WI38 (cell line): ENCODE measurements around the gene TMPRSS9.
A peak's percentile ranks its signal among the peaks of the same experiment; 100 is the strongest.

ENCODE experiments used
- H3K4me3 ChIP-seq: 2 replicates; pipeline ENCODE4 v1.5.1; 2011; ENCODE audit warnings: low read depth, mild to moderate bottlenecking, control low read depth, low read length
- TF ChIP-seq, protein P1 (sequence below): IDR thresholded peaks from 2 replicates; pipeline ENCODE4 v1.5.1; 2012; ENCODE audit warnings: low read depth, mild to moderate bottlenecking, control low read depth, low read length

Gene TMPRSS9

DNA sequence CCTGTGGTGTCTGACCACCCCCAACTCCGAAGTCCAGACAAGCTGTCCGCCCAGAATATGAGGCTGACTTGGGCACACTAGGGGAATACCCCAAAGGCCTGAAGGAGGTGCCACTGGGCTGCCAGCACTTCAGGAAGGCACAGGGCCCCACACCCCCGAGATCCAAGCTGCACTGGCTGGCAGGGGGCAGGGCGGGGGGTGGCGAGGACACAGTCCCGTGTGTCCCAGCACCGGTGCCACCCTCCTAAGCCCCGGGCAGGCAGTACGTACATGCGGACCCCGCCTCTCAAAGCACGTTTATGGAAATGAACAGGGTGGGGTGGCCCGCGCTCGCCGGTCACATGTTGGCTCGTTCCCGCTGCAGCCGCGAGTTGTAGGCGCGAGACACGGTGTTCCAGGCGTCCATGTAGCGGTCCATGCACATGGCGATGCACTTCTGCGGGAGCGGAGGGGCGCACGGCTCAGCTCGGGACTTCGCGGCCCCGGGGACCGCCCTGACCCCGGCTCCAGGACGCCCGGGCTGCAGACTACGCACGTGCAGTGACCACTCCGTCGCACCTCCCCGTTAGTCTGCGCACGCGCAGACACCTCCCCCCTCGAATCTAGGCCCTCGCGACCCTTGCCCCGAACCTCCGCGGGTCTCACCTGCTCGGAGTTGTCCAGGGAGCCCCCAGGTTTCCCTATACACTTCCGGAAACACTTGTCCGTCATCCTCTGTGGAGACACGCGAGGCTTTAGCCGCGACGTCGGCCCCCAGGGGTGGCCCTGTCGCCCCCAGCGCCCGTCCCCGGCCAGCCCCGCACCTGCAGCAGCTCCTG lies 66.8 kb downstream of the TMPRSS9 start:
- TF ChIP-seq, protein P1, sequence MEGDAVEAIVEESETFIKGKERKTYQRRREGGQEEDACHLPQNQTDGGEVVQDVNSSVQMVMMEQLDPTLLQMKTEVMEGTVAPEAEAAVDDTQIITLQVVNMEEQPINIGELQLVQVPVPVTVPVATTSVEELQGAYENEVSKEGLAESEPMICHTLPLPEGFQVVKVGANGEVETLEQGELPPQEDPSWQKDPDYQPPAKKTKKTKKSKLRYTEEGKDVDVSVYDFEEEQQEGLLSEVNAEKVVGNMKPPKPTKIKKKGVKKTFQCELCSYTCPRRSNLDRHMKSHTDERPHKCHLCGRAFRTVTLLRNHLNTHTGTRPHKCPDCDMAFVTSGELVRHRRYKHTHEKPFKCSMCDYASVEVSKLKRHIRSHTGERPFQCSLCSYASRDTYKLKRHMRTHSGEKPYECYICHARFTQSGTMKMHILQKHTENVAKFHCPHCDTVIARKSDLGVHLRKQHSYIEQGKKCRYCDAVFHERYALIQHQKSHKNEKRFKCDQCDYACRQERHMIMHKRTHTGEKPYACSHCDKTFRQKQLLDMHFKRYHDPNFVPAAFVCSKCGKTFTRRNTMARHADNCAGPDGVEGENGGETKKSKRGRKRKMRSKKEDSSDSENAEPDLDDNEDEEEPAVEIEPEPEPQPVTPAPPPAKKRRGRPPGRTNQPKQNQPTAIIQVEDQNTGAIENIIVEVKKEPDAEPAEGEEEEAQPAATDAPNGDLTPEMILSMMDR = no peak
- peak overlapping the region; percentile 91 for H3K4me3 ChIP-seq

DNA sequence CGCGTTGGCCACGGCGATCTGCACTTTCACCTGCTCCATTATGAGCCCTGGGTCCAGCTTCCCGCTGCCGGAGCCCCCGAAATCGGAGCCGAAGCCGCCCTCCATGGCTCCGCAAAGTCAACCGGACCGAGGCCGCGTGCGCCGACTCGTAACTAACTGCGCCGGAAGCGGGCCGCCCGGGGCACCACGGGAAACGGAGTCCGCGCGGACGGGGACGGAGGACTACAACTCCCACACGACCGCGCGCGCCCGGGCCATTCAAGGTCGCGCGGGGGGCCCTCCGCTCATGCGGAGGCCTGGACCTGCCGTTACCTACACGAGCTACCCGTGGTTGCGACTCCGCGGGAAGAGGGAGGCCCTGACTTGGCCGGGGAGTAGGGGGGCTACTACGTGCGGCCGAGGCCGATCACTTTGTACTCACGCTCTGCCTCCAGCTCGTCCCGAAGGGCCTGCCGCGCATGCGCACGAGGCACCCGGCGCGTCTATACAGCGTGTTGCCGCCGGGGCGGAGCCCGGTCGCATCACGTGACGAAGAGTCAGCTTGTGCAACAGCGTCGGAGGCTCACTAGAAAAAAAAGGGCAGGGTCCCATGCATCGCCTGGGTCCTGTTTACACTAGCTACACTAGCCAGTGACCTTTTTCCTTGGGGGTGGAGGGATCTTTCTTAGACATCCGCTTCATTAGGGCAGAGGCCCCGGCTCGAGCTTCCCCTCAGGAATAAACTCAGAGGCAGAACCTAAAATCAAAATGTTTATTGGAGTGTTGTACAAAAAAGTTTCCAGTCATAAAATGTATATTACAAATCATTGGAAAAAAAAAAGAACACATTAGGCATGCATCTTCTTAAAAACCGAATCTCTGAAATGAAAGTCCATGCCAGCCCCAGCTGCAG lies 67.6 kb downstream of the TMPRSS9 start, which contains the start of gene TIMM13:
TIMM13 (minus strand) TSS at position 158 of the 892 bp plus-strand sequence; CDS start at position 105, 53 bp downstream.
- H3K4me3 ChIP-seq = peak within 1 kb of the TSS; percentile 91
- TF ChIP-seq, protein P1 = no peak

DNA sequence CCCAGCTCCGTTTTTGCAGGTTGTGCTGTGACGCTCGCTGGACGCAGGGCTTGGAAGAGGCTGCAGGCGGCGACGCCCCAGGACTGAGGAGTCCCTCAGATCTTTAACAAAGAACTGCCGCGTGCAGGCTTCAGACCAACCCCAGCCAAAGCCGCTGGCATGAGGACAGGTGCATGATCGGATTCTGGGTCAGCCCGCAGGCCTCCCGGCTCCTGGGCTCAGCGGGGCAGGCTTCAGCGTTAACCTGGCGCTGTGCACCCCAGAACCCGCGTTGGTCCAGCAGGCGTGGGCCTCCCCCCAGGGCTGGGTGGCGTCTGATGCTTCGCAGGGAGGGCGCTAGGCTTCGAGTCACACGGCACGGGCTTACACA lies 68.2 kb downstream of the TMPRSS9 start:
- no peak overlapping the region; the same call in 1 of the 2 replicates for H3K4me3 ChIP-seq
- TF ChIP-seq, protein P1 = no peak

DNA sequence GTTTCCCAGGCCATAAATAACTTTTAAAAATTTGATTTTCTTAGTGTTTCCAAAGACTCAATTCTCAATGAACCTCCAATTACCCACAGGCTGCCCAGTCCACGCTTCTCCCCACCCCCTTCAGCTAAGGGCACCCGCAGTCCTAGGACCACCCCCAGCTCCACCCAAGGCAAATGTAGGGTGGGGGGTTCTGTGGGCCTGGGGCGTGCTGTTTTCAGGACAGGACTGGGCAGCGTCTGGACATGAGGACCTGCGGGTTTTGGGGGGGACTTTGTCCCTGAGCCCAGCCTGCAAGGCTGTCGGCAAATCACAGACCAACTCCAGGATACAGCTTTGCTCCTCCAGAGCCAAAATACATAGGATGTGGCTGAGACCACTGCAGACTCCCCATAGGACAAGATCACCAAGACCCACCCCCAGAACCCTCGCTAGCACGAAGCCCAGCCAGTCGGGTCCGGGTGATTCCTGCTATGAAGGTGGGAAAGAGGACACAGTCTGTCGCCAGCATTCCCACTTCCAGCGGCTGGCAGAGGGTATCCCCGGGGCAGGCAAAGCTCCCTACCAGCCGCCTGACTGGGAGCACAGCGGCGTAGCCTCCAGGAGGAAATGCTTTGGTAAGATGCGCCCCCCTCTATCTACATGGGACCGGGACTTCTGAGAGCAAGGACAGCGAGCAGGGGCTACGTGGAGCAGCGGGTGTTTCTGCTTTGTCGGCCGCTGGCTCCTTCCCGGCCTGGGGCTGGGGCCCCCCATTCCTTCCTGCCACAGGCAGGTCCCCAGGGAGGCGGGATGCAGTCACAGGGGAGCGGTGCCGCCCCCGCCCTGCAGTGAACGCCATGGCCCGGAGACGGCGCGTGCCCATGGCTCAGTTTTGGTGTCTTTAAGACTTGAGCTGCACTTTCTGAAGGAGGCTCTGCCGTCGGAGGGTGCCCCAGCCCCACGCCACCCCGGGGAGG lies 69.0 kb downstream of the TMPRSS9 start:
- no peak overlapping the region for H3K4me3 ChIP-seq
- TF ChIP-seq, protein P1 = no peak

DNA sequence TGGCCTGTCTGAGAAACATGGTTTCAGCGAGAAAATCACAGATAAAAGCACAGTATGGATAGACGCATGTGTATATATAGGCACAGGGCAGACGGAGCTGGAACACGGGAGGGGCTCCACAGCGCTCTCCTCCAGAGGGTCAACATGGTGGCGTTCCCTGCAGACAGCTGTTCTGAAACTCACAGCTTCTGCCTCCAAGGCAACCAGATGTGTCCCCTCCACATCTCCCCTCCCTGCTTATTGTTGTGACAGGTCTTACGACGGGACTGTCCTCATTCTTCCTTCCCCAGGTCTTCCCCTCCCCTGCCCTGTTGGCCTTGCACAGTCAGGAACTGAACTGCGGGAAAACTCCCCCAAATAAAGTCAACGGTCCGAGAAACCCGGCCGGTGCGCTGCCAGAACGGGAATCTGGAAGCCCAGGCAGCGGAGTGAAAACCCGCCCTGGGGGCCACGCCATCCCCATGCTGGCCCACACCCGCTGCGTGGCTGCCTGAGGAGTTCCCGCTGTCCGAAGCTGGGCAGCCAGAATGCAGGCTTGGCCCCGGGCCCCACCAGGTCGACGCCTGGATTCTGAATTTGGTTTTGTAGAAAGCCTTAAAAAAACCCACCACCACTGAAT lies 70.0 kb downstream of the TMPRSS9 start:
- no peak overlapping the region for H3K4me3 ChIP-seq

More for the DNA sequence above, 70.0 kb downstream of the TMPRSS9 start:
- TF ChIP-seq, protein P1 = no peak
